Sigmoid colon (tissue), 7 donors: ENCODE measurements around the gene ASXL3. TPM values are rescaled to one million over a fixed set of nuclear protein-coding genes. Genes with fewer than 3 reads are reported as not detected.
A peak's percentile ranks its signal among the peaks of the same experiment; 100 is the strongest.

Source experiments
- DNase-seq: peaks from one replicate; pipeline ENCODE4 v3.0.0-alpha.2; 2019
- H3K27ac ChIP-seq, 4 donors: fragments of 200-600 bp; sonication (generic); one replicate each; pipeline ENCODE4 v1.5.1; 2016 to 2019; ENCODE audit warnings: mild to moderate bottlenecking in 1 of 4
- H3K27me3 ChIP-seq, 3 donors: fragments of 200-600 bp; sonication (generic); one replicate each; pipeline ENCODE4 v1.5.1; 2019; ENCODE audit warnings: mild to moderate bottlenecking in 1 of 3
- H3K36me3 ChIP-seq, 4 donors: fragments of 200-600 bp; sonication (generic); one replicate each; pipeline ENCODE4 v1.5.1; 2016 to 2019
- H3K4me1 ChIP-seq, 4 donors: fragments of 200-600 bp; sonication (generic); one replicate each; pipeline ENCODE4 v1.5.1; 2017 to 2019
- H3K4me3 ChIP-seq, 4 donors: fragments of 200-600 bp; sonication (generic); one replicate each; pipeline ENCODE4 v1.5.1; 2017 to 2019; ENCODE audit warnings: mild to moderate bottlenecking in 2 of 4, moderate library complexity in 1 of 4
- H3K9me3 ChIP-seq, 4 donors: fragments of 200-600 bp in 3 of 4; sonication (generic) in 3 of 4; one replicate each; pipeline versions ENCODE4 v1.5.1 to v1.6.1; 2013 to 2019
- EP300 ChIP-seq, 4 donors: sonication (generic); formaldehyde crosslinking; IDR thresholded peaks; one replicate each; pipeline ENCODE4 v1.6.1; 2017; ENCODE audit warnings: antibody characterized with exemption in 4 of 4
- POLR2A ChIP-seq, 2 donors: fragments of 450-650 bp; IDR thresholded peaks; one replicate each; pipeline ENCODE4 v1.6.1; 2016; ENCODE audit warnings: antibody characterized with exemption in 2 of 2, mild to moderate bottlenecking in 2 of 2, moderate library complexity in 2 of 2
- POLR2AphosphoS5 ChIP-seq, 4 donors: sonication (generic); formaldehyde crosslinking; IDR thresholded peaks; one replicate each; pipeline ENCODE4 v1.6.1; 2017; ENCODE audit warnings: antibody characterized with exemption in 4 of 4
- WGBS, 2 donors: extraction: QIAGEN DNeasy Blood & Tissue Kit; methylation state at CpG; one replicate each; pipeline ENCODE4 v1.1.7; 2013; 5-methylcytosine and 5-hydroxymethylcytosine counted together
- intact Hi-C: fragments of 100-400 bp; cut with DNase I; formaldehyde crosslinking; loops from one replicate; pipeline ENCODE4 v1.15.1; 2023
- polyA plus RNA-seq, 3 donors: library from polyadenylated mRNA; stranded (reverse); fragments of 200-250 nt; gene quantifications; one replicate each; pipeline ENCODE4 v1.2.3, GENCODE V29; 2013
- total RNA-seq, 4 donors: library from RNA; depleted of rRNA; stranded (reverse); fragments of >200 nt; gene quantifications; one replicate each; pipeline ENCODE4 v1.1.0, GENCODE V29; 2016
- TF ChIP-seq, protein P1 (sequence below), 4 experiments: fragments of 450-650 bp in 3 of 4; fragments of 200-600 bp in 1 of 4; IDR thresholded peaks; one replicate each; pipeline ENCODE4 v1.5.1; 2016 to 2019; ENCODE audit warnings: antibody characterized with exemption in 4 of 4, mild to moderate bottlenecking in 3 of 4, moderate library complexity in 2 of 4
- donor health status: healthy with polysubstance abuse.
- donor health status: Bipolar disorder and iron deficiency.
- donor health status: healthy.

ASXL3 gene
- total and polyA plus RNA-seq, 7 donors, result under 0.01 to 9.1 (median 3.6) TPM

DNA sequence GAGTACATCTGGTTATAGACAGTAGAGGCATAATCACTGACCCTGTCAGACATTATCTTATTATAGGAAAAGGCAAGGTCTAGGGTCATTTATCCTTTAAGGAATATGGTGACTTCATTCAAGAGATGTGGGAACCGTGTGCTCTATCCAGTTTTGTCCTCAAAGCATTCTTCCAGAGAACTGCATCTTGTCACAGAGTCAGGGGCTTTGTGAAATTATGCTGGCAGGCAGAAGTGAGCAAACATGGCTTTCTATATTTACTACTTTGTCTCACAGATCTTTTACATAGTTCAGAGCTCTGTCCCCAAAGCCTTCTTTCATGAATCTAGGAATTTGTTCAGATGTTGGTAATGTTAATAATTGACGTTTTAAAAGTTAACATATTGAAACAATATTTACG is 177.4 kb downstream of the ASXL3 start:
- Histone ChIP-seq H3K27me3 (no peaks in the 10 kb centered on the region), H3K36me3 (no peaks in the 10 kb centered on the region), H3K9me3 (no peaks in the 10 kb centered on the region), H3K4me3 (no peak overlapping the region), H3K27ac (peak overlapping the region in 2 of 4 donors; percentile 42 to 50), H3K4me1 (peaks cover 0 to 26% (median 19%) of the 10 kb centered on the region in 4 donors)
- TF ChIP-seq EP300 (IDR thresholded peaks at IDR 0.05), result no peak
- no peak for TF ChIP-seq POLR2AphosphoS5 (IDR thresholded peaks at IDR 0.05)
- no peak for TF ChIP-seq POLR2A (IDR thresholded peaks at IDR 0.05)
- TF ChIP-seq, protein P1, sequence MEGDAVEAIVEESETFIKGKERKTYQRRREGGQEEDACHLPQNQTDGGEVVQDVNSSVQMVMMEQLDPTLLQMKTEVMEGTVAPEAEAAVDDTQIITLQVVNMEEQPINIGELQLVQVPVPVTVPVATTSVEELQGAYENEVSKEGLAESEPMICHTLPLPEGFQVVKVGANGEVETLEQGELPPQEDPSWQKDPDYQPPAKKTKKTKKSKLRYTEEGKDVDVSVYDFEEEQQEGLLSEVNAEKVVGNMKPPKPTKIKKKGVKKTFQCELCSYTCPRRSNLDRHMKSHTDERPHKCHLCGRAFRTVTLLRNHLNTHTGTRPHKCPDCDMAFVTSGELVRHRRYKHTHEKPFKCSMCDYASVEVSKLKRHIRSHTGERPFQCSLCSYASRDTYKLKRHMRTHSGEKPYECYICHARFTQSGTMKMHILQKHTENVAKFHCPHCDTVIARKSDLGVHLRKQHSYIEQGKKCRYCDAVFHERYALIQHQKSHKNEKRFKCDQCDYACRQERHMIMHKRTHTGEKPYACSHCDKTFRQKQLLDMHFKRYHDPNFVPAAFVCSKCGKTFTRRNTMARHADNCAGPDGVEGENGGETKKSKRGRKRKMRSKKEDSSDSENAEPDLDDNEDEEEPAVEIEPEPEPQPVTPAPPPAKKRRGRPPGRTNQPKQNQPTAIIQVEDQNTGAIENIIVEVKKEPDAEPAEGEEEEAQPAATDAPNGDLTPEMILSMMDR (IDR thresholded peaks at IDR 0.05), result no peak
- intact Hi-C loops, result loop anchor here (5.0 to 10.0 kb wide), 2 partner anchors 181 to 313 kb away; partner anchors contain the start of genes ASXL3 and CCDC178
- 84% methylated on average over 3 of the region's 3 CpGs for WGBS, 2 donors
- DNase-seq, result no peak

DNA sequence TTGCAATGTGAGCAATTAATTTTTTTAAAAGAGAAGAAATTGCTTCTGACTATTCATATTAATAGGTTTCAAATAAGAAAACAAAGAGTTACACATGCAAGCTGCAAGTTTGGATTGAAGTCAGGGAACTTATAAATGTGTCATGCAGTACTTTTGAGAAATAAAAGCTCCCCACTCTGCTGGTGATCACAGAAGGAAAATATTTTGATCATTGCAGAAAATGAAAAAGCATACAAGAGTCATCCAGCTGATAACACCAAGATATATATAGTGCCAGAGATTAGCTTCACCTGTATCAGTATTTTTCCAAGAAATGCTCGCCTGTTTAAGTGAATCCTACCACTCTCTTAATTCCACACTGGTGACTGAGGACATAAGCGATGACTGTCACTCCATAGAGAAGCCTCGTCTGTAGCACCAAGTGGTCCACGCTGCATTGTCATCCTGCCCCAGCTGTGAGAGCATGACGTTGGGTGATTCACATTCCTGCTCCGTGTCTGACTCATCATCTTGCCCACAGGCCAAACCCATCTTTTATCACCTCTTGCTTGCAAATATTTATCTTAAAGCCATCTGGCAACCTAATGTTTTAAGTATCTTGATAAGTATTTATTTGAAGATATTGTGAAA is 178.0 kb downstream of the ASXL3 start:
- Histone ChIP-seq H3K36me3 (no peaks in the 10 kb centered on the region), H3K9me3 (no peaks in the 10 kb centered on the region), H3K27ac (peak overlapping the region in 2 of 4 donors; percentile 42 to 50), H3K4me1 (peaks cover 0 to 22% (median 19%) of the 10 kb centered on the region in 4 donors), H3K27me3 (no peaks in the 10 kb centered on the region), H3K4me3 (no peak overlapping the region)
- intact Hi-C loops, result loop anchor here (5.0 to 10.0 kb wide), 2 partner anchors 181 to 314 kb away; partner anchors contain the start of genes ASXL3 and CCDC178
- 38 to 51% methylated on average over 6 of the region's 6 CpGs for WGBS, 2 donors
- TF ChIP-seq EP300 (IDR thresholded peaks at IDR 0.05) (no peak), POLR2A (IDR thresholded peaks at IDR 0.05) (no peak), POLR2AphosphoS5 (IDR thresholded peaks at IDR 0.05) (peak in 1 of 4 donors; percentile 34)
- TF ChIP-seq, protein P1 (IDR thresholded peaks at IDR 0.05), result no peak
- peak; percentile 63 for DNase-seq

DNA sequence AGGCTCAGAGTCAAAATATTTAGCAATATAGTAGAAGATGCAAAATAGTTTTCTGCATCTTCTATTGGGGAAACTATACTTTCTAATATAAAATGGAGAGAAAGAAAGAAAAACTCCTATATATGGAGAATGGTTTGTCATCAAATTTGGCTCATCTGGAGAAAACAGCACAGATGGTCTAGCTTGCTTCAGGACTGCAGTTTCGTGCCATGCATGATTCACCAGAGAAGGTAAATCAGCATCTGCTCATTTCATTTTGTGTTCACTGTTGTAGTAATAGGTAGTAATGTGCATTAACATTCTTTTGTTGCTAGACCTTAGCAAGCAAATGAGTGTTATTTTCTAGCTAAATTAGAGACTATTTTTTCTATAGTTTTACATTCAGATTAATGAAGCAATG is 179.0 kb downstream of the ASXL3 start:
- no peaks in the 10 kb centered on the region for H3K9me3 ChIP-seq
- H3K27ac ChIP-seq, result peak overlapping the region in 1 of 4 donors; percentile 50
- no peaks in the 10 kb centered on the region for H3K27me3 ChIP-seq
- no peak overlapping the region for H3K4me3 ChIP-seq
- H3K36me3 ChIP-seq, result no peaks in the 10 kb centered on the region
- WGBS, 2 donors, result 72 to 81% methylated on average over 1 of the region's 1 CpG
- peaks cover 0 to 22% (median 19%) of the 10 kb centered on the region in 4 donors for H3K4me1 ChIP-seq
- intact Hi-C loops, result loop anchor here (5.0 to 10.0 kb wide), 2 partner anchors 182 to 315 kb away; partner anchors contain the start of genes ASXL3 and CCDC178
- no peak for TF ChIP-seq POLR2AphosphoS5 (IDR thresholded peaks at IDR 0.05)
- no peak for TF ChIP-seq EP300 (IDR thresholded peaks at IDR 0.05)
- TF ChIP-seq, protein P1 (IDR thresholded peaks at IDR 0.05), result no peak
- no peak for TF ChIP-seq POLR2A (IDR thresholded peaks at IDR 0.05)
- DNase-seq, result no peak

DNA sequence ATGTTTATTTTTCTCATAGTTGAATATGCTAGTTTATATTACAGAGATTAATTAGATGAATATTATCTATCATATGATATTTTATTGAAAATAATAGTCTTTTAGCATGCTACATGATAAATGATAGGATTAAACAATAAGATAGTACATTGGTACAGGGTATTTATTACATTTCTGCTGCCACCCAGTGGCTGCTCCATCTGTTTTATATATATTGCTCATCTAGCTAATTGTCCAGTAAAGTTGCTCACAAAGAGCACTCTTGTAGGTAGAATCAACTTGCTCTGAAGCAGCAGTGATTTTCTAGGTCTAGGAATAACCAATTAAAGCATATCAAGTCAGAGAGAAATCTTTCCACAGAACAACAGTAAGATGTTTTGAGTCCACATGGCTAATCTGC is 183.3 kb downstream of the ASXL3 start:
- Histone ChIP-seq H3K4me1 (peaks cover 0 to 8% (median 7%) of the 10 kb centered on the region in 4 donors), H3K36me3 (no peaks in the 10 kb centered on the region), H3K4me3 (no peak overlapping the region), H3K27me3 (no peaks in the 10 kb centered on the region), H3K9me3 (no peaks in the 10 kb centered on the region), H3K27ac (no peak overlapping the region)
- intact Hi-C loops, result loop anchor here (5.0 kb wide), 1 partner anchor 529 kb away; no protein-coding TSS in a partner anchor
- DNase-seq, result no peak
- TF ChIP-seq POLR2AphosphoS5 (IDR thresholded peaks at IDR 0.05) (no peak), EP300 (IDR thresholded peaks at IDR 0.05) (no peak), POLR2A (IDR thresholded peaks at IDR 0.05) (no peak)
- TF ChIP-seq, protein P1 (IDR thresholded peaks at IDR 0.05), result no peak
